Thyroid gland (tissue), 4 donors: ENCODE measurements around the gene RAB44.

Experiments used
- CTCF ChIP-seq, 6 experiments: fragments of 200-600 bp in 3 of 6; fragments of 450-650 bp in 3 of 6; sonication (generic) in 3 of 6; IDR thresholded peaks; one replicate each; pipeline ENCODE4 v1.5.1; 2016 to 2019; ENCODE audit warnings: antibody characterized with exemption in 6 of 6, mild to moderate bottlenecking in 2 of 6, inconsistent platforms in 1 of 6, moderate library complexity in 1 of 6
- POLR2A ChIP-seq, 2 donors: fragments of 450-650 bp; IDR thresholded peaks; one replicate each; pipeline ENCODE4 v1.6.1; 2017; ENCODE audit warnings: antibody characterized with exemption in 2 of 2, mild to moderate bottlenecking in 2 of 2, moderate library complexity in 1 of 2

GRCh38 chr6:36730424-36731380 lies 33.1 kb downstream of the RAB44 start:
- TF ChIP-seq POLR2A (IDR thresholded peaks at IDR 0.05): no peak
- TF ChIP-seq CTCF (IDR thresholded peaks at IDR 0.05): no peak
